ENCODE measurements around the gene CACNA1B. TPM values are rescaled to one million over a fixed set of nuclear protein-coding genes. Genes with fewer than 3 reads are reported as not detected.

The CACNA1B gene
- total and polyA plus RNA-seq, 3 donors from 2014 or later = 7.6 to 15.7 (median 11.0) TPM

DNA sequence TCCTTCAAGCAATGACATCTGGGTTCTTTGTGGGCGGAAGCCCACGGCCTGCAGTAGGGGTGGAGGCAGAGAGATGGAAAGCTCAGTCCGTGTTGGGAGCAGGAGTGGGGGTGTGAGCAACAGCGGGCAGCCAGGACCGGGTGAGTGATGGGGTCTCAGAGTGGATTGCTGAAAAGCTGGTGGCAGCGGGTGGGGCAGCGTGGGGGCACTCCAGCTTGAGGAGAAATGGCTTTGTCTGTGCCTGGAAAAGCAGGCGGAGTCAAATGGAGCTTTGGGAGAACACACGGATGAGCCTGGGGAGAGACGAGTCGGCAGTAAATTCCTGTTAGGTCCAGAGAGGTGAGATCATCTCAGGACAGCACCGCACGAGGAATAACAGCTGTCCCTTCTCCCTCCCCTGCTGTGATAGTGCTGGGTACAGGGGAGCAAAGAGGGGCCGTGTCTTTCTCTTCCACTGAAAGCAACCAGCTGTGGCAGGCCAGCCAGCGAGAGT lies 42.1 kb downstream of the CACNA1B start:
- Histone ChIP-seq H3K9me3 (no peaks in the 10 kb centered on the region), H3K27me3 (no peaks in the 10 kb centered on the region), H3K36me3 (ENCODE audit: low read depth, missing control alignments) (no peaks in the 10 kb centered on the region), H3K4me1 (no peaks in the 10 kb centered on the region), H3K4me3 (no peak overlapping the region), H3K27ac (no peak overlapping the region)
- intact Hi-C loops (cut with DNase I; ENCODE audit: low total_unique reads) = no loop called here
- WGBS, 2 donors = 61 to 66% methylated on average over 15 of the region's 15 CpGs
- TF ChIP-seq, protein P1, sequence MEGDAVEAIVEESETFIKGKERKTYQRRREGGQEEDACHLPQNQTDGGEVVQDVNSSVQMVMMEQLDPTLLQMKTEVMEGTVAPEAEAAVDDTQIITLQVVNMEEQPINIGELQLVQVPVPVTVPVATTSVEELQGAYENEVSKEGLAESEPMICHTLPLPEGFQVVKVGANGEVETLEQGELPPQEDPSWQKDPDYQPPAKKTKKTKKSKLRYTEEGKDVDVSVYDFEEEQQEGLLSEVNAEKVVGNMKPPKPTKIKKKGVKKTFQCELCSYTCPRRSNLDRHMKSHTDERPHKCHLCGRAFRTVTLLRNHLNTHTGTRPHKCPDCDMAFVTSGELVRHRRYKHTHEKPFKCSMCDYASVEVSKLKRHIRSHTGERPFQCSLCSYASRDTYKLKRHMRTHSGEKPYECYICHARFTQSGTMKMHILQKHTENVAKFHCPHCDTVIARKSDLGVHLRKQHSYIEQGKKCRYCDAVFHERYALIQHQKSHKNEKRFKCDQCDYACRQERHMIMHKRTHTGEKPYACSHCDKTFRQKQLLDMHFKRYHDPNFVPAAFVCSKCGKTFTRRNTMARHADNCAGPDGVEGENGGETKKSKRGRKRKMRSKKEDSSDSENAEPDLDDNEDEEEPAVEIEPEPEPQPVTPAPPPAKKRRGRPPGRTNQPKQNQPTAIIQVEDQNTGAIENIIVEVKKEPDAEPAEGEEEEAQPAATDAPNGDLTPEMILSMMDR (IDR thresholded peaks at IDR 0.05) = no peak
- no peak for TF ChIP-seq POLR2A (IDR thresholded peaks at IDR 0.05)
- DNase-seq = no peak

DNA sequence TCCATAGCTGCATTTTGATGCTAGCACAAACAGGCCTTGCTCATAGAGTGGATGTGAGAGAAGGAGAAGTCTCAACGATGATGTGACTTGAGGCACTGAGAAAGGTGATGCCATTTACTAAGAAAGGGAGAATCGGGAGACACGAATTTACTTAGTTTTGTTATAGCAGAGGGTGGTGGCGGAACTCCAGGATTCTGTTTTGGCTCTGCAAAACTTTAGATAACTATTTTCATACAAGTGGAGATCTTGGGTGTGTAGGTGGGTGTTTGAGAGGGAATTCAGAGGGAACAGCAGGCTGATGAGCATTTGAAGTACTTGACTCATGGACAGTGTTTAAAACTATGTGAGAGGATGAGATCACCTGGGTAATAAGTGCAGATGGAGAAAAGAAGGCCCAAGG lies 43.2 kb downstream of the CACNA1B start:
- Histone ChIP-seq H3K27ac (no peak overlapping the region), H3K27me3 (no peaks in the 10 kb centered on the region), H3K4me1 (no peaks in the 10 kb centered on the region), H3K36me3 (ENCODE audit: low read depth, missing control alignments) (no peaks in the 10 kb centered on the region), H3K4me3 (no peak overlapping the region), H3K9me3 (no peaks in the 10 kb centered on the region)
- TF ChIP-seq, protein P1 (IDR thresholded peaks at IDR 0.05) = no peak
- TF ChIP-seq POLR2A (IDR thresholded peaks at IDR 0.05) = no peak
- WGBS, 2 donors = 57 to 76% methylated on average over 4 of the region's 4 CpGs
- DNase-seq = no peak
- intact Hi-C loops (cut with DNase I; ENCODE audit: low total_unique reads) = no loop called here

DNA sequence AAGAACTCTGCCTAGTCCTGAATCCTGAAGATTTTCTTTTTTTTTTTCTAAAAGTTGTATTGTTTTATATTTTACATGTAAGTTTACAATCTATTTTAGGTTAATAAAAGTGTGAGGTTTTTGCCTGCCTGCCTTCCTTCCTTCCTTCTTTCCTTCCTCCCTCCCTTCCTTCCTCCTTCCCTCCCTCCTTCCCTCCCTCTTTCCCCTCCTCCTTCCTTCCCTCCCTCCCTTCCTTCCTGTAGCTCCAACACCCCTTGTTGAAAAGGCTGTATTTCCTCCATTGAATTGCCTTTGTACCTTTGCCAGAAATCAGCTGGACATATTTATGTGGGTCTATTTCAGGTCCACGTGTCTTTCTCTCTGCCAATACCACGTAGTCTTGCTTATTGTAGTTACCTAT lies 46.6 kb downstream of the CACNA1B start:
- Histone ChIP-seq H3K27me3 (no peaks in the 10 kb centered on the region), H3K9me3 (no peaks in the 10 kb centered on the region), H3K4me1 (no peaks in the 10 kb centered on the region), H3K36me3 (ENCODE audit: low read depth, missing control alignments) (no peaks in the 10 kb centered on the region), H3K4me3 (no peak overlapping the region), H3K27ac (no peak overlapping the region)
- DNase-seq = no peak
- intact Hi-C loops (cut with DNase I; ENCODE audit: low total_unique reads) = no loop called here
- no peak for TF ChIP-seq POLR2A (IDR thresholded peaks at IDR 0.05)
- TF ChIP-seq, protein P1 (IDR thresholded peaks at IDR 0.05) = no peak
- WGBS, 2 donors = 41 to 50% methylated on average over 2 of the region's 2 CpGs

DNA sequence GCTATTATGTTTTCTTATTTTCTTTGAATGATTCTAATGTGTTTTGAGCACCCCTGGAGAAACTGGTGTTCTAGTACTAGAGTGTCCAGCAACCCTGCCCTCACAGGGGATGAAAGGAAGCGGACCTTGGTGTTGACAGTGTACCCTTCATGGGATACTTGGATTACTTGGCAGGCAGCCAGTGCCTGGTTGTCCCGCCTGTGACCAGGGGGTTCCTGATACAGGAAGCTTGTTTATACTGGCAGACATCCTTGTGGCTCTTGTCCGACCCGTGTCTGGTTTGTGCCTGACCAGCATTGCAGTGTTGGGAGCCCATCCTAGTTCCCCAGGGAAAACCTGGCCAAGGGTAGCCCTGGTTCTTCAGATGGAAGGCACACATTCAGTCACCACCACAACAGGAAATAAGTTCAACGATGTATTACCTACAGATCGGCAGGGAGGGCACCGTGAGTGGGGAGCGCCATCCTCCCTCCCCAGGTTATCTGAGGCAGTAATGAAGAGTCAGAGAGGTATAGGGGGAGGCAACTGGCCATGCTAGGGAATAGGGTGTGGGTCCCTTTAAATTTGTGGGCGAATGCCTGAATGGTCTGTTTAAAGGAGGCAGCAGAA lies 47.3 kb downstream of the CACNA1B start:
- intact Hi-C loops (cut with DNase I; ENCODE audit: low total_unique reads) = no loop called here

More for the DNA sequence above, 47.3 kb downstream of the CACNA1B start:
- Histone ChIP-seq H3K9me3 (no peaks in the 10 kb centered on the region), H3K4me3 (no peak overlapping the region), H3K4me1 (no peaks in the 10 kb centered on the region), H3K27ac (no peak overlapping the region), H3K36me3 (ENCODE audit: low read depth, missing control alignments) (no peaks in the 10 kb centered on the region), H3K27me3 (no peaks in the 10 kb centered on the region)
- DNase-seq = no peak
- TF ChIP-seq, protein P1 (IDR thresholded peaks at IDR 0.05) = no peak
- TF ChIP-seq POLR2A (IDR thresholded peaks at IDR 0.05) = no peak
- 75 to 77% methylated on average over 9 of the region's 9 CpGs for WGBS, 2 donors

All from testis (tissue), 3 donors.